HepG2 (cell line): ENCODE results near the gene CALML6. TPM values are rescaled to one million over a fixed set of nuclear protein-coding genes. Genes with fewer than 3 reads are reported as not detected.

Experiments used
- ATAD3A ChIP-seq: sonication (generic); formaldehyde crosslinking; IDR thresholded peaks from 2 replicates; pipeline ENCODE4 v1.4.0; 2020; ENCODE audit warnings: missing genetic modification reagents
- FOXP1 ChIP-seq, 2 experiments: fragments of 450-650 bp in 1 of 2; IDR thresholded peaks; 2 replicates each; pipeline ENCODE4 v1.6.1; 2017 to 2018; ENCODE audit warnings: antibody characterized with exemption in 1 of 2
- KLF12 ChIP-seq: sonication (generic); formaldehyde crosslinking; IDR thresholded peaks from 2 replicates; pipeline ENCODE4 v1.4.0; 2020; ENCODE audit warnings: missing genetic modification reagents, borderline replicate concordance
- MIER2 ChIP-seq: IDR thresholded peaks from 2 replicates; pipeline ENCODE4 v1.6.1; 2016; ENCODE audit warnings: missing biosample characterization, missing genetic modification reagents
- NCOA1 ChIP-seq: sonication (generic); formaldehyde crosslinking; IDR thresholded peaks from 2 replicates; pipeline ENCODE4 v1.9.0; 2021; ENCODE audit warnings: missing genetic modification reagents
- PATZ1 ChIP-seq: sonication (generic); formaldehyde crosslinking; IDR thresholded peaks from 2 replicates; pipeline ENCODE4 v1.4.0; 2020; ENCODE audit warnings: missing genetic modification reagents
- POGZ ChIP-seq: sonication (generic); formaldehyde crosslinking; IDR thresholded peaks from 2 replicates; pipeline ENCODE4 v1.4.0; 2020; ENCODE audit warnings: mild to moderate bottlenecking, missing genetic modification reagents
- SPEN ChIP-seq: sonication (generic); formaldehyde crosslinking; IDR thresholded peaks from 2 replicates; pipeline ENCODE4 v1.5.1; 2020; ENCODE audit warnings: low read depth, mild to moderate bottlenecking, missing genetic modification reagents
- ZFP90 ChIP-seq: sonication (generic); formaldehyde crosslinking; IDR thresholded peaks from 2 replicates; pipeline ENCODE4 v1.8.0; 2022; ENCODE audit warnings: missing genetic modification reagents, mild to moderate bottlenecking, inconsistent platforms, borderline replicate concordance
- ZFX ChIP-seq: sonication (generic); formaldehyde crosslinking; IDR thresholded peaks from 2 replicates; pipeline ENCODE4 v1.4.0; 2020; ENCODE audit warnings: mild to moderate bottlenecking, low read depth, missing genetic modification reagents, moderate library complexity
- ZKSCAN5 ChIP-seq: sonication (generic); formaldehyde crosslinking; IDR thresholded peaks from 2 replicates; pipeline ENCODE4 v1.5.1; 2020; ENCODE audit warnings: mild to moderate bottlenecking, missing genetic modification reagents
- ZNF672 ChIP-seq: sonication (generic); formaldehyde crosslinking; IDR thresholded peaks from 2 replicates; pipeline ENCODE4 v1.8.1; 2022; ENCODE audit warnings: missing genetic modification reagents
- ZNF891 ChIP-seq: sonication (generic); formaldehyde crosslinking; IDR thresholded peaks from 2 replicates; pipeline ENCODE4 v1.5.0; 2020; ENCODE audit warnings: mild to moderate bottlenecking, missing genetic modification reagents
- ZSCAN21 ChIP-seq: sonication (generic); formaldehyde crosslinking; IDR thresholded peaks from 2 replicates; pipeline ENCODE4 v1.8.0; 2022; ENCODE audit warnings: mild to moderate bottlenecking, missing genetic modification reagents, moderate library complexity, borderline replicate concordance
- polyA plus RNA-seq, 8 experiments: library from polyadenylated mRNA; depleted of rRNA in 3 of 8; stranded (reverse) in 7 of 8; unstranded in 1 of 8; fragments of >200 nt; fragmentation: Illumina TruSeq in 4 of 8; extraction: Trizol in 4 of 8; gene quantifications; 2 replicates each; pipeline versions ENCODE4 v1.2.1 to v1.2.3, GENCODE V29; 2011 to 2016; ENCODE audit warnings: low read depth in 4 of 8, missing spikeins in 1 of 8, mixed read lengths in 1 of 8; ENCODE audit not compliant: insufficient read depth in 1 of 8
- total RNA-seq, 5 experiments: library from RNA; depleted of rRNA; stranded (reverse); fragments of >200 nt; fragmentation: Illumina TruSeq; extraction: Trizol; gene quantifications; 2 replicates each; pipeline ENCODE4 v1.2.3, GENCODE V29; 2016; ENCODE audit warnings: low read depth in 1 of 5
- TF ChIP-seq, protein P1 (sequence below): IDR thresholded peaks from 2 replicates; pipeline ENCODE4 v1.6.1; 2012; ENCODE audit warnings: low read length, improper control_type of control experiment
- TF ChIP-seq, protein P2 (sequence below): sonication (generic); formaldehyde crosslinking; IDR thresholded peaks from 2 replicates; pipeline ENCODE4 v1.8.1; 2023; ENCODE audit warnings: mild to moderate bottlenecking, missing genetic modification reagents
- TF ChIP-seq, protein P3 (sequence below): sonication (generic); formaldehyde crosslinking; IDR thresholded peaks from 2 replicates; pipeline ENCODE4 v1.4.0; 2020; ENCODE audit warnings: missing genetic modification reagents, borderline replicate concordance
- TF ChIP-seq, protein P4 (sequence below): sonication (generic); formaldehyde crosslinking; IDR thresholded peaks from 2 replicates; pipeline ENCODE4 v1.8.0; 2022; ENCODE audit warnings: mild to moderate bottlenecking, missing genetic modification reagents, moderate library complexity

CALML6 gene
- total and polyA plus RNA-seq, 2 of the 13 experiments (the other 11 are each of a cell fraction or from before 2014, with no cell fraction given) = 0.11 to 0.12 TPM

- no peak; the same call in 1 of the 2 replicates for TF ChIP-seq ZSCAN21 (CRISPR knock-in tag)
- TF ChIP-seq KLF12 (CRISPR knock-in tag) = 0 out of 2 replicates have a peak, but pooled peaks have one; percentile 62
- TF ChIP-seq, protein P1, sequence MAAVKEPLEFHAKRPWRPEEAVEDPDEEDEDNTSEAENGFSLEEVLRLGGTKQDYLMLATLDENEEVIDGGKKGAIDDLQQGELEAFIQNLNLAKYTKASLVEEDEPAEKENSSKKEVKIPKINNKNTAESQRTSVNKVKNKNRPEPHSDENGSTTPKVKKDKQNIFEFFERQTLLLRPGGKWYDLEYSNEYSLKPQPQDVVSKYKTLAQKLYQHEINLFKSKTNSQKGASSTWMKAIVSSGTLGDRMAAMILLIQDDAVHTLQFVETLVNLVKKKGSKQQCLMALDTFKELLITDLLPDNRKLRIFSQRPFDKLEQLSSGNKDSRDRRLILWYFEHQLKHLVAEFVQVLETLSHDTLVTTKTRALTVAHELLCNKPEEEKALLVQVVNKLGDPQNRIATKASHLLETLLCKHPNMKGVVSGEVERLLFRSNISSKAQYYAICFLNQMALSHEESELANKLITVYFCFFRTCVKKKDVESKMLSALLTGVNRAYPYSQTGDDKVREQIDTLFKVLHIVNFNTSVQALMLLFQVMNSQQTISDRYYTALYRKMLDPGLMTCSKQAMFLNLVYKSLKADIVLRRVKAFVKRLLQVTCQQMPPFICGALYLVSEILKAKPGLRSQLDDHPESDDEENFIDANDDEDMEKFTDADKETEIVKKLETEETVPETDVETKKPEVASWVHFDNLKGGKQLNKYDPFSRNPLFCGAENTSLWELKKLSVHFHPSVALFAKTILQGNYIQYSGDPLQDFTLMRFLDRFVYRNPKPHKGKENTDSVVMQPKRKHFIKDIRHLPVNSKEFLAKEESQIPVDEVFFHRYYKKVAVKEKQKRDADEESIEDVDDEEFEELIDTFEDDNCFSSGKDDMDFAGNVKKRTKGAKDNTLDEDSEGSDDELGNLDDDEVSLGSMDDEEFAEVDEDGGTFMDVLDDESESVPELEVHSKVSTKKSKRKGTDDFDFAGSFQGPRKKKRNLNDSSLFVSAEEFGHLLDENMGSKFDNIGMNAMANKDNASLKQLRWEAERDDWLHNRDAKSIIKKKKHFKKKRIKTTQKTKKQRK = no peak
- TF ChIP-seq, protein P2, sequence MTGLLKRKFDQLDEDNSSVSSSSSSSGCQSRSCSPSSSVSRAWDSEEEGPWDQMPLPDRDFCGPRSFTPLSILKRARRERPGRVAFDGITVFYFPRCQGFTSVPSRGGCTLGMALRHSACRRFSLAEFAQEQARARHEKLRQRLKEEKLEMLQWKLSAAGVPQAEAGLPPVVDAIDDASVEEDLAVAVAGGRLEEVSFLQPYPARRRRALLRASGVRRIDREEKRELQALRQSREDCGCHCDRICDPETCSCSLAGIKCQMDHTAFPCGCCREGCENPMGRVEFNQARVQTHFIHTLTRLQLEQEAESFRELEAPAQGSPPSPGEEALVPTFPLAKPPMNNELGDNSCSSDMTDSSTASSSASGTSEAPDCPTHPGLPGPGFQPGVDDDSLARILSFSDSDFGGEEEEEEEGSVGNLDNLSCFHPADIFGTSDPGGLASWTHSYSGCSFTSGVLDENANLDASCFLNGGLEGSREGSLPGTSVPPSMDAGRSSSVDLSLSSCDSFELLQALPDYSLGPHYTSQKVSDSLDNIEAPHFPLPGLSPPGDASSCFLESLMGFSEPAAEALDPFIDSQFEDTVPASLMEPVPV (CRISPR knock-in tag) = peak; percentile 79
- peak; percentile 73; the same call in 1 of the 2 replicates for TF ChIP-seq ZFP90
- no peak for TF ChIP-seq NCOA1 (CRISPR knock-in tag)
- TF ChIP-seq MIER2 (CRISPR knock-in tag) = peak; percentile 74
- peak; percentile 48; the same call in 1 of the 2 replicates for TF ChIP-seq POGZ (CRISPR knock-in tag)
- TF ChIP-seq ZKSCAN5 = no peak
- TF ChIP-seq PATZ1 (CRISPR knock-in tag) = peak; percentile 92
- TF ChIP-seq, protein P3, sequence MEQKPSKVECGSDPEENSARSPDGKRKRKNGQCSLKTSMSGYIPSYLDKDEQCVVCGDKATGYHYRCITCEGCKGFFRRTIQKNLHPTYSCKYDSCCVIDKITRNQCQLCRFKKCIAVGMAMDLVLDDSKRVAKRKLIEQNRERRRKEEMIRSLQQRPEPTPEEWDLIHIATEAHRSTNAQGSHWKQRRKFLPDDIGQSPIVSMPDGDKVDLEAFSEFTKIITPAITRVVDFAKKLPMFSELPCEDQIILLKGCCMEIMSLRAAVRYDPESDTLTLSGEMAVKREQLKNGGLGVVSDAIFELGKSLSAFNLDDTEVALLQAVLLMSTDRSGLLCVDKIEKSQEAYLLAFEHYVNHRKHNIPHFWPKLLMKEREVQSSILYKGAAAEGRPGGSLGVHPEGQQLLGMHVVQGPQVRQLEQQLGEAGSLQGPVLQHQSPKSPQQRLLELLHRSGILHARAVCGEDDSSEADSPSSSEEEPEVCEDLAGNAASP (CRISPR knock-in tag) = peak; percentile 71; the same call in 1 of the 2 replicates
- no peak for TF ChIP-seq ATAD3A (CRISPR knock-in tag)
- TF ChIP-seq ZNF891 (CRISPR knock-in tag) = peak; percentile 37; the same call in 1 of the 2 replicates
- no peak for TF ChIP-seq FOXP1 (IDR thresholded peaks at IDR 0.05)
- peak; percentile 73 for TF ChIP-seq FOXP1 (CRISPR knock-in tag; IDR thresholded peaks at IDR 0.05)
- TF ChIP-seq, protein P4, sequence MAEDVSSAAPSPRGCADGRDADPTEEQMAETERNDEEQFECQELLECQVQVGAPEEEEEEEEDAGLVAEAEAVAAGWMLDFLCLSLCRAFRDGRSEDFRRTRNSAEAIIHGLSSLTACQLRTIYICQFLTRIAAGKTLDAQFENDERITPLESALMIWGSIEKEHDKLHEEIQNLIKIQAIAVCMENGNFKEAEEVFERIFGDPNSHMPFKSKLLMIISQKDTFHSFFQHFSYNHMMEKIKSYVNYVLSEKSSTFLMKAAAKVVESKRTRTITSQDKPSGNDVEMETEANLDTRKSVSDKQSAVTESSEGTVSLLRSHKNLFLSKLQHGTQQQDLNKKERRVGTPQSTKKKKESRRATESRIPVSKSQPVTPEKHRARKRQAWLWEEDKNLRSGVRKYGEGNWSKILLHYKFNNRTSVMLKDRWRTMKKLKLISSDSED (CRISPR knock-in tag) = no peak
- peak; percentile 76; the same call in 1 of the 2 replicates for TF ChIP-seq SPEN (CRISPR knock-in tag)
- peak; percentile 87 for TF ChIP-seq ZFX (CRISPR knock-in tag)
- peak; percentile 29; the same call in 1 of the 2 replicates for TF ChIP-seq ZNF672
Observed at GRCh38 chr1:1941211-1941841, 26.3 kb downstream of the CALML6 start (continued).
